GM21619 (cell line): ENCODE results near the gene HOXA5.

Experiments used
- ATAC-seq: cut with Tn5 transposase; IDR thresholded peaks from one replicate; pipeline ENCODE4 v1.9.1; 2021; ENCODE audit not compliant: unreplicated experiment

The HOXA5 gene

DNA sequence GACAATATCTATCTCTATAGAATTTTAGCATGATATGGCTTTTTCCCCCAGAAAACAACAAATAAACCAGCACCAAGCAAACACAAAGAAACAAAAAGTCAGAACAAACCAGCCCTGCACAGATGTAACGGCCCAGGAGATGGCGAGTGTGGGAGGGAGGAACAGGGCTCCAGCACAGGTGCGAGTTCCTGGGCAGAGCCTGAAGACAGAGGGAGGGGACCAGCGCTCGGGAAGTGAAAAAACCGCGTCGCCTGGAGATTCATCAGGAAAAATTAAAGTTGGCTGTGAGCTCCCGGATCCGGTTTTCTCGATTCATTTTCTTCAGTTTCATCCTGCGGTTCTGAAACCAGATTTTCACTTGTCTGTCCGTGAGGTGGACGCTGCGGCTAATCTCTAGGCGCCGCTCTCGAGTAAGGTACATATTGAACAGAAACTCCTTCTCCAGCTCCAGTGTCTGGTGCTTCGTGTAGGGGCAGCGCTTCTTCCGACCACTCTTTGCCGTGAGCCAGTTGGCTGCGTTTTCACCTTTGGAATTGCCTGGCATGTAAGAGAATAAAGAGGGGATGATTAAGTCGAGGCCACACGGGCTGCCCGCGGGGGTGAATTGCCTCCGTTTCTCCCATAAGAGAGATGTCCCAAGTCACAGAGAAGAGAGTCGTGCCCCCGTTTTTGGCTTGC lies 28.3 kb upstream of the HOXA5 start:
- ATAC-seq = no peak

DNA sequence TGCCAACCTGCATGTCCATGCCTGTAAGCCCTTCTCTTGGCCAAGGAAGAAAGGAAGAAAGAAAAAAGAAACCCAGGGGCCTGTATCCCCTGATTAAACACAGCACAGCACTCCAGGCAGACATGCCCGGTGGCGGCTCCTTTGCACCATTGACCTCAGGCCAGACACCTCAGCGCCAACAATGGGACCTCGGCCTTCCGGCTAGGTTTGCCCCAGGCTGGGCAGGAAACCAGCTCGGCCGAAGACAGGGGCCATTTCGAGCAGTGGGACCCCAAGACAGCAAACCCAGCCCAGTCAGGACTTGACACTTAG lies 27.8 kb upstream of the HOXA5 start:
- no peak for ATAC-seq

DNA sequence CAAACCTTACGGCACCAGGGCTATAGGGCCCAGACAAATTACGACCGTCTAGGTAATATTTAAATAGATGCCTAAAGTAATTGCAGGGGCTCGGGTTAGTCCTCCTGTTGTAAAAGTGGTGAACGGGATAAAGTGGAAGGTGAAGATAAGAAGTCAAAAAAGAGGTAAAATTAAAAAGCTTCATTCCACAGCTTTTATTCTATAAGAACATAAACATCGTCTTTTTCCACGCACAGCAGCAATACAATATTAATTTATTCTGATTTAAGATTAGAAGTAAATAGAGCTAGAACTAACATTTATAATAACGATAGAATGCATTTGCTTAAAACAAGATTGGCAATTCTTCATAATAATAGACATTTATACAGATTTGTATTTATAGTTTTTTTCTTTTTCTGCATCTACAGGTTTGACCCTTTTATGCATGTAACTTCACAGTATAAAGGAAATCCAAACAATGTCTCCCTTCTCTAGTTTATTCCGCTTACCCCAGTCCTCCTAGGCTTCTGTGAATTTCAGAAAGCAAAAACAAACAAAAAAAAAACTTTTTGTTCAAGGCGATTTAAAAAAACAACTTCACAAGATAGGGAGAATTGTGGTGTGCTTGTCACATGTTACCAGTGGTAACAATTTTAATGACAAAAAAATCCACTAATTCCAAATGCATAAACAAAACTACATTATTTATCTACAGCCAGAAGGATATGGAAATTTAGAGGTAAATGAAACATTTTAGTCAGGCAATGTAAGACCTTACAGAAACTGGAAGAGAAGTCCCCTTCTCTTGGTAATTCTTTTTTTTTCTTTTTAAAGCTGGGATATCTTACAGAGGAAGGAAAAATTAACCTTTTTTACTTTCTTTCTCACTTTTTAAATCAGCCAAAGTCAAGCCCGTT lies 27.2 kb upstream of the HOXA5 start:
- no peak for ATAC-seq

DNA sequence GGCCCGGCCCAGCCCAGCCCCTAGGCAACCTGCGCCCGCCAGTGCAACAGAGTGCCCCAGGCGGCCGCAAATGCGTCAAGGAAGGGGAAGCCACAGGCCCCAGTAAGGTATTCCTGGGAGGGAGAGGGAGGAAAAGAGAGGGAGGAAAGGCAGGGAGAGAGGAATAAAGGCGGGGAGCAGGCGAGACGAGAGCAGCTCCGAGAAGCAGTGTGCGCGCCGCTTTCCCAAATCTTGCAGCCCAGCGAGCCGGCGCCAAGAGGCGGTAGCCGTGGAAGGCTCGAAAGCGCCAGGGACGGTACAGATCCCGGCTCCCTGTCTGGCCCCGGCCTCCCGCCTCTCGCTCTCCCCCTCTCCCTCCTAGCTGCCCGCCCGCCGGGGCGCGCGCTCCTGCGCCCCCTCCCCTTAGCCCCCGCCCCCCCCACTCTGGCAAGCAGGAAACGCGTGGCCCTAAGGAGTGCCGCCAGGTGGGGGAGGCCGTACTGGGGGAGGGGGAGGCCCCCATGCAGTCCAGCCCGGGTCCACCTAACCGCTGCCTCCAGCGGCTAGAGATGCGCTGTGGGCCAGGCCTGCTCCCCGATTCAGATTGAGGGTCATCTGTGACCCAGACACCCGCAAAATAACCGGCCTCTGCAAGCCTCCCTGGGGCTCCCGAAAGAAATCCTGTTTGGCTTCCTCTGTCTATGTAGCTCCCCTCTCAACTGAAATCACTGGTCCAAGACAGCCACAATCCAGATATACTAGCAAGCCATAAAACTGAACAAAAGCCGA lies 26.4 kb upstream of the HOXA5 start:
- no peak for ATAC-seq

DNA sequence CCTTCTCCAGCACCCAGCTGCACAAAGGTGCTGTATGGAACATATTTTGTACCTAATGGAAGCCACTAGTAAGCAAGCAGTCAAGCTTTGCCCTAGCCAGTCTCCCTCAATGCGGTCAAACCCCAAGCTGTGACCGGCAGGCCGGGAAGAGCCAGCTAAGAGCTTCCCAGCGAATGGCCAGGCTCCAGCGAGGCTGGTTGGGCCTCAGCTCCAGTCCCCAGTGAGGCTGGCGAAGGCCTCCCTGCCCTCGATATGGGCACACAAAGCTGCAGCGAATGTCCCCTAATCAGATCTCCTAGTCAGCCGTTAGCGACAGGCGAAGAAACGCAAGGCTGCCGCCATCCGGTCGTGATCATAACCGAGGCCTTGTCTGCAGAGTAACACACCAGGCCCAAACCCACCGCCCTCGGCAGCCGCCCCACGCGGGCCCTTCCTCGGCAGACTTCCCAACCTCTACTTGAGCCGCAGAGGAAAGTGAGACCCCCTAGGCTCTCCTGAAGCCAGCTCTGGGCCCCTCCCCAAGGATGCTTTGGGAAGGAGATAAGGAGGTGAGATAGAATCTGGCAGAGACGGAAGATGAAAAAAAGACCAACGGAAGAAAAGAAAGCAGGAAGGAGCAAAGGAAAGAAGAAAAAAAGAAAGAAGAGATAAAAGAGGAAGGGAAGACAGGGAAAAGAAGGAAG lies 24.9 kb upstream of the HOXA5 start:
- ATAC-seq = no peak

DNA sequence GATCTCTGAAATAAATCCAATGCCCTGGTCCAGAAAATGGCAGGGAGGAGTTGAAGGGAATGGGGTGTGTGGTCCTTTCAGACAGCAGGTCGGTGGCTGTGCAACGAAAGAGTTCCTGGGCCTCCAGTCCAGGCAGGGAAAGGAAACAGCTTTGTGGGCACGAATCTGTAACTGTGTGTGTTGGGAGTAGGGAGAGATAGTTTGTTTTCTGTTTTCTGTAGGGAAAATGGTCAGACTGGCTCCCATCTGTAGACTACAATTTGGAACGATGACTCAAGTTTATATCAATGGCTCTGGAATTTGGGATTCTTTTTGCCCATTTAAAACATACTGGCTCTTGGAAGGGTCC lies 24.4 kb upstream of the HOXA5 start:
- ATAC-seq = no peak

DNA sequence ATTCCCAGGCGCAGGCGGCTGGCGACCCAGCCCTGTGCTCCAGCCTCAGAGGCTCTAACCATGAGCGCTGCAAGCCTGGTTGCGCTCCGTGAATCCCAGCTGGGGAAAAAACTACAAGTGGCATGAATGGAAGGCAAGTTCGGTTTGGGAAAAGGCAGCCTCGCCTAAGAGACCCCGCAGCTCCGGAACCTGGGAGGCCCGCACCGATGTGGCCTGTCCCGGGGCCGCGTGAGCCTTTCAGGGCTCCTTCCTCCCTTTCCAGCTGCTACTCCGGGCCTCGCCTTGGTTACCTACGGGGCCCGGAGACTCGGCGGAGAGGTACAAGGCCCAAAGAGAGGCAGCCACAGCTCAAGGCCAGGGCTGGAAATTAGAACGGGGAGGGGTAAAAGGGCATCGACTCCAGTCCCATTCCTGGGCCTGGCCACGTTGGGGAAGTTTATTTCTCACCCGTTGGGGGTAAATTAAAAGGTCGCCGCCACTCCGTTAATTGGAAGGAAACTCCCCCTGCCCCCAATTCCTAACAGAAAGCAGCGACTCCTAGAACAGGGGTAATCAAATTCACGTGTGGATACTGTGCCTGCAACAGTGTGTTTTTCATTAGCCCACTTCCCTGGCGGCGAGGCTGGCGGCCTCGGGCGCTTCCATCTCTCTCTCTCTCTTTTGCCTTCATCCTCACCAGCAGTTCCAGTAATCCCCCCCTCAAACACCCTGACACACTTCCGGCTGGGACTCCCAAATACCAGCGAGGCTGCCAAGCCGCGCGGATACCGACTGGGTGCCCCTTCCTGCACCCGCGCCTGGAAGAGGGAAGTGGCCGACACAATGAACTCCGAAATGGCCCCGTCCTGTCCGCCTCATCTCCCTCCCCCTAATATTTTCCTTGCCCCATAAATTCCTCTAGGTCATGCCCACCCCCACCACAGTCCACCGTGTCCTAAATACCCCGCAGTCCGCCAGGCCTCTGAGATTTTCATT lies 23.3 kb upstream of the HOXA5 start:
- no peak for ATAC-seq

DNA sequence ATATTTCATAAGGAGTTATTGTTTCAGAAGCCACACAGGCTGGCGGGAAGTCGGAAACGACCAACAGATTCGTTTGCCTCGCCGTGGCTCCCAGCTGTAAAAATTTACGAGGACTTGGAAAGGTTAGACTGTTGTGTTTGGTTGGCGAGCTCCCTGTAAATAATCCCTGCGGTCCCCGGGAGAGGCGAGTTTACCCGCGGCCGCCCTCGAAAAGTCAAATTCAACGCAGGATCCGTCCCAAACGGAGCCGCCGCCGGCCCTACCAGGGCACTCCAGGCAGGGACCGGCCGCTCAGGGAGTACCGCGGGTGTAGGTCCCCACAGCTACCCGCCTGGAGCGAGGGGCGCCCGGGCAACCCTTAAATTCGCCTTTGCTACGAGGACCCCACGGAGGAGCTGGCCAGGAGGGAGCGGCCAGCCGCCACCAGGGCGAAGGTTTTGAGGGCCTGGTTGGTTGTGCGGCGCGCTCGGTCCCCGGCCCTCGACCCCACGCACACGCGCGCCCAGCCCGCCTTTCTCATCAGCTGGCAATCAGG lies 22.6 kb upstream of the HOXA5 start:
- no peak for ATAC-seq

DNA sequence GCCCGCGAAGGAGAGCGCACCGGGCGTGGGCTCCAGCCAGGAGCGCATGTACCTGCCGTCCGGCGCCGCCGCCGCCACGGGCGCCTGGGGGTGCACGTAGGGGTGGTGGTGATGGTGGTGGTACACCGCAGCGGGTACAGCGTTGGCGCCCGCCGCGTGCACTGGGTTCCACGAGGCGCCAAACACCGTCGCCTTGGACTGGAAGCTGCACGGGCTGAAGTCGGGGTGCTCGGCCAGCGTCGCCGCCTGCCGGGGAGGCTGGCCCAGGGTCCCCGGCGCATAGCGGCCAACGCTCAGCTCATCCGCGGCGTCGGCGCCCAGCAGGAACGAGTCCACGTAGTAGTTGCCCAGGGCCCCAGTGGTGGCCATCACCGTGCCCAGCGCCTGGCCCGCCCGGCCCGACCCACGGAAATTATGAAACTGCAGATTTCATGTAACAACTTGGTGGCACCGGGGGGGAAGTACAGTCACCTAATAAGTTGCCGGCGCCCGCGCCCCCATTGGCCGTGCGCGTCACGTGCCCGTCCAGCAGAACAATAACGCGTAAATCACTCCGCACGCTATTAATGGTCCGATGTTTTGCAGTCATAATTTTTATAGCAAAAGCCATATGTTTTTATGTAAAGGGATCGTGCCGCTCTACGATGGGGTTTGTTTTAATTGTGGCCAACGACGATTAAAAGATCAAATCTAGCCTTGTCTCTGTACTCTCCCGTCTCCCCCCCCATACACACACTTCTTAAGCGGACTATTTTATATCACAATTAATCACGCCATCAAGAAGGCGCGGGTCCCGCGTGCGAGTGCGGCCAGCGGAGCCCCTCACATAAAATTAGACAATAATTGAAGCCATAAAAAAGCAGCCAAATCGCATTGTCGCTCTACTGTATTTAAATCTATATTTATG lies 21.9 kb upstream of the HOXA5 start, which contains the start of gene HOXA9:
TSS of gene HOXA9 (minus strand) at position 449 of the 907 bp plus-strand sequence. CDS start at position 369, 80 bp downstream.
- no peak for ATAC-seq

DNA sequence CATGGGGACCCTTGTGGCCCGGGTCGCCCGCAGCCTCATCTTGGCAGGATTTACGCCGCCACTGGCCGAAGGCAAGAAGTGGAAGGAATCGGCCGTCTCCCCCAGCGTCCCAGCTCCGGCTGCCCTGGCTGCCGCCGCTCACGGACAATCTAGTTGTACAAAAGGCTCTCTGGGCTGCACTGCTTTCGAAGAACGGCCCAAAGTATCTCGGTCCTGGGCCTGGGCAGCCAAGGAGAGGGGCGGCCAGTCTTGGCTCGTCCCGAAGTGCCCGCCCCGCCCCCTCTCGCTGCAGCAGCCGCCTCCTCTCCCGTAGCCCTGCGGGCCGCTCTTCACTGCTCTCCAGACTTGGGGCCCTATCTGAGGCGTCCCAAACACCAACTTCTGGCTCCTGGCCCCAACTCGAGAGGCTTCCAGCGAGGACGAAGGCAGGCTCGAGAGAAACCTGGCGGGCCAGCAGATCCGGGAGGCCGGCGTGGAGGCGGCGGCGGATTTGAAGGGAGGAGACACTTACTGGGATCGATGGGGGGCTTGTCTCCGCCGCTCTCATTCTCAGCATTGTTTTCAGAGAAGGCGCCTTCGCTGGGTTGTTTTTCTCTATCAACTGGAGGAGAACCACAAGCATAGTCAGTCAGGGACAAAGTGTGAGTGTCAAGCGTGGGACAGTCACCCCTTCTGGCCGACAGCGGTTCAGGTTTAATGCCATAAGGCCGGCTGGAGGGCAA lies 21.0 kb upstream of the HOXA5 start:
- ATAC-seq = no peak

DNA sequence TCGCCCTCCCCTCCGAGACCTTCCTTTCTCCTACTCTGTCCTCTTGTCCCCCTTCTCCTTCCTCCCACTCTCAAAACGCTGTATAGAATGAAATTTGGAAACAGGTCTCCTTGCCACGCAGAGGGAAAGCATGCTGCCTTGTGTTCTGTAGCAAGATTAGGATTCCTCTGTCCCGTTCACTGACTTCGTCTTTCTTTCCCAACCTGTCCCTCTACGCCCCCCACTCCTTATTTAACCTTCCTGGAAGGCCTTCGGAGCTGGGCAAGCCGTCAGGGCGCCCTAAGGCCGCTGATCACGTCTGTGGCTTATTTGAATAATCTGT lies 20.5 kb upstream of the HOXA5 start:
- ATAC-seq = no peak

DNA sequence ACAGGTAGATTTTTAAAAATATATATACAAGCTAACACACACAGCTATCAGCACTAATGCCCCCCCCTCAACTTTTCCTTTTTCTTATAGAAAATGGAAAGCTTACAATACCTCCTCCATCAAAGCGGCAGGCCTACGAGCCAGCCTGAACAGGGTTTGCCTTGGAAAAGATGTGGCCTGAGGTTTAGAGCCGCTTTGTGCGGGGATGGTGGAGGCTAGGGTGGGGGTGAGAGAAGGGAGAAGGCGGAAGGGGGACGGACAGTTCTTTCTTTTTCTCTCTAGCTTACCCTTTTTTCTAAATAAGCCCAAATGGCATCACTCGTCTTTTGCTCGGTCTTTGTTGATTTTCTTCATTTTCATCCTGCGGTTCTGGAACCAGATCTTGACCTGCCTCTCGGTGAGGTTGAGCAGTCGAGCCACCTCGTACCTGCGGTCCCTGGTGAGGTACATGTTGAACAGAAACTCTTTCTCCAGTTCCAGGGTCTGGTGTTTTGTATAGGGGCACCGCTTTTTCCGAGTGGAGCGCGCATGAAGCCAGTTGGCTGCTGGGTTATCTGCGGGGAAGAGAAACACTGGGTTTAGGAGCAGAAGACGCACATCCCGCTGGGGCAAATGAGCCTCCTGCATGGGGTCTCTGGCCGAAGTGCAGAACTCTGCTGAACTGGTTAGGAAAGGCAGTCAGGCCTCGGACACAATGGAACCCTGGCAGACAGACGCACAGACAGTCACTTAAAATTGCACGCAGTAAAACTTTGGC lies 20.0 kb upstream of the HOXA5 start:
- ATAC-seq = no peak

DNA sequence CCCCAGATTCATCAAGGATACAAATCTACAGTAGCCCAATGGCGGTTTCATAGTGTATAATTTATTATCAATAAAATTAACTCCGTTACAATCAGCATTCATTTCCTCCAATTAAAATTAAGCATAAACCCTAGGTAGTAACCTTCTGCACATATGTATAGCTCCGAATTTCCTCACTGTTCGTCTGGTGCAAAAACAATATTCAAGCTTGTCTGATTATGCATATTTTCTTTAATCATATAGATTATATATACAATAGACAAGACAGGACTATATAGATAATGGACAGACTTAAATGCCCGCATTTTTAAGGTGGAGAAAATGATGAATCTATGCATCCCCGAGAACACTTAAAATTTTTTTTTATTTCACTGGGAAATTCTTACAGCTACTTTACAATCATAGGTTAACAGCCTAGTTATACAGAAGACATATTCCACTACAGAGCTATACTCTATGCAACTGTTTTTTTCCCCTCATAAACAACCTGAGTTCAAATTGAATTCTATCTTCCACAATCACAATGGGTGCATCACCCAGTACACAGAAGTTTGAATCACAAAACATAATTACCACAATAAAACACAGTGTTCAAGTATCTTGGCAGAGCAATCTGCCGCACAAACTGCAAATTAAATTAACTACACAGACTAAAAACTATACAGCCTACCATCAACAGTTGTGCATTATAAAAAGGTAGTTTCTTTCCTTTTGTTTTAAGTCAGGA lies 19.2 kb upstream of the HOXA5 start:
- no peak for ATAC-seq

DNA sequence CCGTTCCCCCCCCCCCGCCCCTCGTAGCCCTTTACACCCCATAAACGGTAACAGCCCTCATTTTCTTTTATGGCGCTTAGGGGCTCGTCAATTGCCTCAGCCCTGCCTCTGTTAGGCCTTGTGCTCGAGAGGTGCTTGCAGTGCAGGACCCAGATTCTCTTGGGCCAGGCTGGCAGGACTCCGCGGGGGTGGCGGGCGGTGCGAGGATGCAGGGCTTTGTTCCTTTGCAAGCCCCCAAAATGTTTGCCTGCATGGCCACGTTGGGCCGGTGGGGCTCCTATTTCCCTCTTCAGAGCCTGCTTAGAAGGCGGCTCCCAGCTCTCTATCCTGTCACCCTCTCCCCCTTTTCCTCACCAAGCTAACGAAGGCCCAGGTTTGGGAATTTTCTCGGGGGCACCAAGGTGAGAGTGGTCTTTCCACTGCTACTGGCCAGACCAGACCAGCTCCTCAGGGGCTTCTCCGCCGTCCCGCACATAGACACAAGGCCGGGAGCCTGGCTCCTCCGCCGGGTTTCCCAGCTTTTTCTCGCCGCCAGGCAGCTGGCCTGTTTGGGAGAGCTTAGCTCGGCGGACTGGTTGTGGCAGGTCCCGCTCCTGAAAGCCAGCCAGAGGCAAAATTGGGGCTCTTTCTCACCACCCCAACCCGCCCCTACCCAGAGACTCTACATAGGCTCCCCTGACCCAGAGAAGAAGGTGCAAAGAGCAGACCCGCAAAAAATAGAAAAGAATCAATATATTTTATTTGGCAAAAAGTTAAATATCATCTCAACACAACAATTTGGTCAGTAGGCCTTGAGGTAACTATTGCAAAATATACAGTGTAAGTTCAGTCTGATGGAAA lies 18.5 kb upstream of the HOXA5 start:
- no peak for ATAC-seq

DNA sequence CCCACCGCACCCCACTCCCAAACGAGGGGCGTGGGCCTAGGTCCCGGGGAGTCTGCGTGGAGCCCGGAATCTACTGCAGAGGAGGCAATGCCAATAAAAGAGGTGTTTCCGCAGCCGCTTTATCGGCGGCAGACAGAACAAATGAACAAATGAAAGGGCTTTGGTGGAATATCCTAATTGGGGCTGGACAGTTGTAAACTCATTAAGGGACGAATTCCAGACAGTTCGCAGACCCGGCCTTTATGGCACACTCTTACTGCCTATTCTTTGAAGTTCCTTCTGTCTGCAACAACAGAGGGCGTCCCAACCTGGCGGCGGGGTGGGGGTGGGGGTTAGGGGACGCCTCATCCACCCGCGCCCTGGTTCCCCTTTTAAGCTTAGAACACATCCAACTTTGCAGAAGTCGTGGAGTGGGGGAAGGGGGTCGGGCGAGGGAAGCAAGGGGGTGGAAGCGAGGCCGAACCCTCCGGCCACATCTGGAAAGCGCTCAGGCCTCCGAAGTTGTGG lies 17.8 kb upstream of the HOXA5 start:
- ATAC-seq = no peak
